MM.1S (cell line): ENCODE results near the gene TUBGCP2.

Source experiments
- DNase-seq: peaks from one replicate; pipeline ENCODE4 v3.0.0-alpha.2; 2015
- H2AFZ ChIP-seq: fragments of 300-600 bp; sonication (generic); 2 replicates; pipeline ENCODE4 v1.6.0; 2016; ENCODE audit warnings: antibody characterized with exemption, low read length
- H3F3A ChIP-seq: fragments of 300-600 bp; sonication (generic); 2 replicates; pipeline ENCODE4 v1.6.1; 2016; ENCODE audit warnings: mild to moderate bottlenecking, antibody characterized with exemption, low read length, moderate library complexity, mixed read lengths; ENCODE audit not compliant: insufficient read depth
- H3K27ac ChIP-seq: fragments of 300-600 bp; sonication (generic); 2 replicates; pipeline ENCODE4 v1.5.1; 2016; ENCODE audit warnings: mild to moderate bottlenecking, low read length
- H3K27me3 ChIP-seq: fragments of 300-600 bp; sonication (generic); replicated peaks from 2 replicates; pipeline ENCODE4 v1.6.0; 2016; ENCODE audit warnings: low read length; ENCODE audit not compliant: insufficient read depth
- H3K36me3 ChIP-seq: fragments of 300-600 bp; sonication (generic); replicated peaks from 2 replicates; pipeline ENCODE4 v1.6.1; 2016; ENCODE audit warnings: mild to moderate bottlenecking, low read length, mixed read lengths; ENCODE audit not compliant: insufficient read depth
- H3K4me1 ChIP-seq: fragments of 300-600 bp; sonication (generic); 2 replicates; pipeline ENCODE4 v1.6.1; 2016; ENCODE audit warnings: low read length, mixed read lengths
- H3K4me2 ChIP-seq: fragments of 300-600 bp; sonication (generic); 2 replicates; pipeline ENCODE4 v1.6.0; 2016; ENCODE audit warnings: low read depth, low read length
- H3K4me3 ChIP-seq: fragments of 300-600 bp; sonication (generic); 2 replicates; pipeline ENCODE4 v1.5.1; 2016; ENCODE audit warnings: low read length, mixed read lengths
- H3K79me2 ChIP-seq: fragments of 300-600 bp; sonication (generic); 2 replicates; pipeline ENCODE4 v1.6.1; 2016; ENCODE audit warnings: mixed run types, low read length, mixed read lengths
- H3K9ac ChIP-seq: fragments of 300-600 bp; sonication (generic); 2 replicates; pipeline ENCODE4 v1.6.1; 2016; ENCODE audit warnings: low read length, mixed read lengths
- H3K9me2 ChIP-seq: fragments of 300-600 bp; sonication (generic); replicated peaks from 2 replicates; pipeline ENCODE4 v1.6.1; 2016; ENCODE audit warnings: mild to moderate bottlenecking, low read length, mixed read lengths; ENCODE audit not compliant: insufficient read depth
- H3K9me3 ChIP-seq: fragments of 300-600 bp; sonication (generic); replicated peaks from 2 replicates; pipeline ENCODE4 v1.6.1; 2016; ENCODE audit warnings: mild to moderate bottlenecking, low read length, mixed read lengths; ENCODE audit not compliant: insufficient read depth
- H4K20me1 ChIP-seq: fragments of 300-600 bp; sonication (generic); 2 replicates; pipeline ENCODE4 v1.6.1; 2016; ENCODE audit warnings: mild to moderate bottlenecking, low read length, moderate library complexity, mixed read lengths; ENCODE audit not compliant: insufficient read depth
- EZH2 ChIP-seq: fragments of 300-600 bp; sonication (generic); optimal IDR thresholded peaks from 2 replicates; pipeline ENCODE3; 2017; ENCODE audit warnings: low read depth, mild to moderate bottlenecking, antibody characterized with exemption, low read length, mixed read lengths
- EZH2phosphoT487 ChIP-seq: fragments of 300-600 bp; sonication (generic); IDR thresholded peaks from 2 replicates; pipeline ENCODE4 v1.6.1; 2018; ENCODE audit warnings: antibody characterized with exemption, low read length
- TF ChIP-seq, protein P1 (sequence below): fragments of 300-600 bp; sonication (generic); IDR thresholded peaks from 2 replicates; pipeline ENCODE4 v1.5.1; 2016; ENCODE audit warnings: antibody characterized with exemption, low read length, mixed read lengths

Gene TUBGCP2

DNA sequence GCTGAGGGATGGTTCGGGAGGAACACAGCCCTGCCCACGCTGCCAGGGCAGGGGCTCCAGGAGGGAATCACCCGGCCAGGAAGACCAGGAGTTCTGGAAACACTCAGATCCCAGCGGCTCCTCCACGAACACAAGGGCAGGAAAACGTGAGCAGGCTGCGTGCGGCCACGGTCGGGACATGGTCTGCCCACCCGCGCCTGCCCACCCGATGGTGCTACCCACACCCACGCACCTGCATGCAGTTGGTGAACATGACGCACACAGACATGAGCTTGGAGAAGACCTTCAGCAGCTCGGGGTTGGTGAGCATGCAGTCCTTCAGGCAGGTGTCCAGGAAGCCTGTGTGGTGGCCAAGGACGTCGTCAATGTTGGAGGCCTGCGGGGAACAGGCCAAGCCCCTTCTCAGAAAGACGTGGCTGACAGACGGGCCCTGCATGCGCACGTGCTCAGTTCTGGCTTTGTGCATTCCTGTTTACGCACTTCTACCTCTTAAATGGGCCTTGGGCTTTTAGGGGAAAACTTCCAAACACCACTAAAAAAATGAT is 25.8 kb downstream of the TUBGCP2 start:
- H2AFZ ChIP-seq = no peak overlapping the region
- no peaks in the 10 kb centered on the region for H3K27me3 ChIP-seq
- H3K9me3 ChIP-seq = no peaks in the 10 kb centered on the region
- DNase-seq = no peak
- no peaks in the 10 kb centered on the region for H3K79me2 ChIP-seq
- TF ChIP-seq, protein P1, sequence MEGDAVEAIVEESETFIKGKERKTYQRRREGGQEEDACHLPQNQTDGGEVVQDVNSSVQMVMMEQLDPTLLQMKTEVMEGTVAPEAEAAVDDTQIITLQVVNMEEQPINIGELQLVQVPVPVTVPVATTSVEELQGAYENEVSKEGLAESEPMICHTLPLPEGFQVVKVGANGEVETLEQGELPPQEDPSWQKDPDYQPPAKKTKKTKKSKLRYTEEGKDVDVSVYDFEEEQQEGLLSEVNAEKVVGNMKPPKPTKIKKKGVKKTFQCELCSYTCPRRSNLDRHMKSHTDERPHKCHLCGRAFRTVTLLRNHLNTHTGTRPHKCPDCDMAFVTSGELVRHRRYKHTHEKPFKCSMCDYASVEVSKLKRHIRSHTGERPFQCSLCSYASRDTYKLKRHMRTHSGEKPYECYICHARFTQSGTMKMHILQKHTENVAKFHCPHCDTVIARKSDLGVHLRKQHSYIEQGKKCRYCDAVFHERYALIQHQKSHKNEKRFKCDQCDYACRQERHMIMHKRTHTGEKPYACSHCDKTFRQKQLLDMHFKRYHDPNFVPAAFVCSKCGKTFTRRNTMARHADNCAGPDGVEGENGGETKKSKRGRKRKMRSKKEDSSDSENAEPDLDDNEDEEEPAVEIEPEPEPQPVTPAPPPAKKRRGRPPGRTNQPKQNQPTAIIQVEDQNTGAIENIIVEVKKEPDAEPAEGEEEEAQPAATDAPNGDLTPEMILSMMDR = no peak
- no peak for TF ChIP-seq EZH2phosphoT487
- TF ChIP-seq EZH2 = no peak
- H3F3A ChIP-seq = peaks cover 9% of the 10 kb centered on the region; the same call in 1 of the 2 replicates
- H3K4me3 ChIP-seq = no peak overlapping the region
- no peak overlapping the region for H3K9ac ChIP-seq
- H3K4me1 ChIP-seq = peaks cover 16% of the 10 kb centered on the region
- no peaks in the 10 kb centered on the region for H4K20me1 ChIP-seq
- no peak overlapping the region for H3K4me2 ChIP-seq
- no peak overlapping the region for H3K27ac ChIP-seq
- peaks cover 6% of the 10 kb centered on the region; the same call in 1 of the 2 replicates for H3K36me3 ChIP-seq
- no peaks in the 10 kb centered on the region for H3K9me2 ChIP-seq

DNA sequence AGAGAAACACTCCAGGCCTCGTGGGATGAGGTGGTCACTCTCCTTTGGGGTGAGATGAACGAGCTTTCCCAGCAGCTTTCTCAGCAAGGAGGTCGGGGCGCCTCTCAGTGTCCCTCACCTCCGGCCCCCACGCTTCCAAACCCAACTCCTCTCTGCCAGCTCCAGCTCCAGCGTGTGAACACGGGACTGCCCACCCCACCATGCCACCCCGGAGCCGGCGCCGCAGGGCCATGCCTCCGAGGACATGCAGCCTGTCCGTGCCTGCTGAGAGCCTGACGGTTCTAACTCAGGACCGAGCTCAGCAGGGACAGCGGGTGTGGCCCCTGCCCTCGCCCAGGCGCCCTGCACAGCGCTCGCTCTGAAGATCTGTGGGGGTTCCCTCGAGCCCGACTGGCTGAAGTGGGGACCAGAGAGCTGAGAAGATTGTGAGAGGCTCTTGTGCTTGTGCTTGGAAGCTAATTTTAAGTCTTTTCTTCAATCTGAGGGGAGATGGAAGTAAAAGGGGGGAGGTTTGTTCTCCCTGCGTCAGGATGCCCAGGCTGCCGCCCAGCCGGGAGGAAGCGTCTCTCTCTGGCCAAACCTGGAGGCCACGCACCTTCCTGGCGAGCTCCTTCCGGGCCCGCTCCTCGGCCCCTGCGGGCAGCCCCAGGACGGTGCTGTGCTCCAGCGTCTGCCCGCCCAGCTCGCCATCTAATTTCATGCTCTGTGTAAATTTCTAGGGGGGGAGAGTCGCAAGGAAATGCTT is 26.9 kb downstream of the TUBGCP2 start:
- H4K20me1 ChIP-seq = no peaks in the 10 kb centered on the region
- TF ChIP-seq EZH2phosphoT487 = no peak
- no peak for TF ChIP-seq EZH2
- TF ChIP-seq, protein P1 = no peak
- peaks cover 20% of the 10 kb centered on the region for H3F3A ChIP-seq
- no peak overlapping the region for H3K4me2 ChIP-seq
- H3K79me2 ChIP-seq = no peaks in the 10 kb centered on the region
- H3K9me3 ChIP-seq = no peaks in the 10 kb centered on the region
- H3K36me3 ChIP-seq = peaks cover 6% of the 10 kb centered on the region; the same call in 1 of the 2 replicates
- H3K4me1 ChIP-seq = peaks cover 27% of the 10 kb centered on the region
- H3K27ac ChIP-seq = no peak overlapping the region
- H3K9me2 ChIP-seq = no peaks in the 10 kb centered on the region
- no peak overlapping the region for H3K9ac ChIP-seq
- no peak overlapping the region for H3K4me3 ChIP-seq
- H2AFZ ChIP-seq = no peak overlapping the region
- H3K27me3 ChIP-seq = no peaks in the 10 kb centered on the region
- peak; percentile 3 for DNase-seq

DNA sequence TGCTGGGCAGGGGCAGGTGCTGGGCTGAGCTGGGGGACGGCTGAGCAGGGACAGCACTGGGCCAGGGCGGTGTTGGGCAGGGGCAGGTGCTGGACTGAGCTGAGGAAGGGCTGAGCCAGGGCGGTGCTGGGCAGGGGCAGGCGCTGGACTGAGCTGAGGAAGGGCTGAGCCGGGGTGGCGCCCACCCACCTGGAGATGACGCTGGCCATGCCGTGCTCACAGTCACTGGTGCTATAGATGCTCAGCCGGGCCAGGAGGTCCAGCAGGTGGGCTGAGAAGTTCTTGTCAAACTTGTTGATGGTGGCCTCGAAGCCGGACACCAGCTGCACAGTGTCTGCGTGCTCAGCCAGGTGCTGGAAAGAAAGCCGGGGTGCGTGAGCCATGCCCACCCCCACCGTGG is 27.6 kb downstream of the TUBGCP2 start:
- H3K27me3 ChIP-seq = no peaks in the 10 kb centered on the region
- H3F3A ChIP-seq = peaks cover 26% of the 10 kb centered on the region
- H3K4me2 ChIP-seq = no peak overlapping the region
- no peaks in the 10 kb centered on the region for H3K9me2 ChIP-seq
- H4K20me1 ChIP-seq = no peaks in the 10 kb centered on the region
- H3K9ac ChIP-seq = no peak overlapping the region
- peaks cover 27% of the 10 kb centered on the region for H3K4me1 ChIP-seq
- H3K36me3 ChIP-seq = peaks cover 6% of the 10 kb centered on the region; the same call in 1 of the 2 replicates
- H3K79me2 ChIP-seq = peaks cover 5% of the 10 kb centered on the region
- no peak overlapping the region for H2AFZ ChIP-seq
- no peaks in the 10 kb centered on the region for H3K9me3 ChIP-seq
- DNase-seq = peak; percentile 2
- no peak overlapping the region for H3K4me3 ChIP-seq
- TF ChIP-seq, protein P1 = no peak
- no peak for TF ChIP-seq EZH2phosphoT487
- TF ChIP-seq EZH2 = no peak
- no peak overlapping the region for H3K27ac ChIP-seq
